ENCODE data around the gene CD244.

DNA sequence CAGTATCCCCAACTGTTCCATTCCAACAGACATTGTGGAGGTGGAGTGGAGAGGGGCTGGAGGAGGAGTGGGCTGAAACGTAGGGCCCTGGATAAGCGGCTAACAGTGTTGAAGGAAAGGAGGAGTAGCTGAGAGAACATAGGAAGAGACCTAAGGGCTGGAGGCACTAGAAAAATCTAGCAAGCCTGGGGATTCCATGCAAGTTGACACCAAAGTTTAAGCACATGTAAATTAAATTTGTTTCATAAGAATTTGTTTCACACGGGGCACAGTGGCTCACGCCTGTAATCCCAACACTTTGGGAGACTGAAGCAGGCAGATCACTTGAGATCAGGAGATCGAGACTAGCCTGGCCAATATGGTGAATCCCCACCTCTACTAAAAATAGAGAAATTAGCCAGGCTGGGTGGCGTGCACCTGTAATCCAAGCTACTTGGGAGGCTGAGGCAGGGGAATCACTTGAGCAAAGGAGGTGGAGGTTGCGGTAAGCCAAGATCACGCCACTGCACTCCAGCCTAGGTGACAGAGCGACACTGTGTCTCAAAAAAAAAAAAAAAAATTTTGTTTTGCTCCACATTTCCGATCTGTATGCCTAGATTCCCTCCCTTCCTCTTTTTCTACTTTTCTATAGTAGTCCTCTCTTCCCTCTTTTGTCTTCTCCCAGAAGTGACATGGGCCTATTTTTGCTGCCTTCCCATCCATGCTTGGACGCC lies 530 bp upstream of the CD244 start:
- TF ChIP-seq, protein P1, sequence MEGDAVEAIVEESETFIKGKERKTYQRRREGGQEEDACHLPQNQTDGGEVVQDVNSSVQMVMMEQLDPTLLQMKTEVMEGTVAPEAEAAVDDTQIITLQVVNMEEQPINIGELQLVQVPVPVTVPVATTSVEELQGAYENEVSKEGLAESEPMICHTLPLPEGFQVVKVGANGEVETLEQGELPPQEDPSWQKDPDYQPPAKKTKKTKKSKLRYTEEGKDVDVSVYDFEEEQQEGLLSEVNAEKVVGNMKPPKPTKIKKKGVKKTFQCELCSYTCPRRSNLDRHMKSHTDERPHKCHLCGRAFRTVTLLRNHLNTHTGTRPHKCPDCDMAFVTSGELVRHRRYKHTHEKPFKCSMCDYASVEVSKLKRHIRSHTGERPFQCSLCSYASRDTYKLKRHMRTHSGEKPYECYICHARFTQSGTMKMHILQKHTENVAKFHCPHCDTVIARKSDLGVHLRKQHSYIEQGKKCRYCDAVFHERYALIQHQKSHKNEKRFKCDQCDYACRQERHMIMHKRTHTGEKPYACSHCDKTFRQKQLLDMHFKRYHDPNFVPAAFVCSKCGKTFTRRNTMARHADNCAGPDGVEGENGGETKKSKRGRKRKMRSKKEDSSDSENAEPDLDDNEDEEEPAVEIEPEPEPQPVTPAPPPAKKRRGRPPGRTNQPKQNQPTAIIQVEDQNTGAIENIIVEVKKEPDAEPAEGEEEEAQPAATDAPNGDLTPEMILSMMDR (conservative IDR thresholded peaks at IDR 0.05; ENCODE audit: low read length), result no peak
- no peak for TF ChIP-seq EZH2phosphoT487 (IDR thresholded peaks at IDR 0.05; ENCODE audit: borderline replicate concordance, low read depth, low read length)
